ENCODE measurements around the gene PTGDR2. TPM values are rescaled to one million over a fixed set of nuclear protein-coding genes. Genes with fewer than 3 reads are reported as not detected.

PTGDR2 gene
- total RNA-seq (2014; rRNA removed; shearing (Covaris generic)): 0.19 TPM in 1 of 2 replicates, not detected in the other
- not detected in 2 replicates for total RNA-seq (2022)
- Bru-seq, nascent RNA: percentile 17 among the genes with signal in this experiment
- percentile 17 among the genes with signal in this experiment for BruChase-seq, experiment 1, labeled RNA remaining after a 6-hour chase
- BruChase-seq, experiment 2, labeled RNA remaining after a 2-hour chase: percentile 23 among the genes with signal in this experiment
- long read RNA-seq: 0 reads

DNA sequence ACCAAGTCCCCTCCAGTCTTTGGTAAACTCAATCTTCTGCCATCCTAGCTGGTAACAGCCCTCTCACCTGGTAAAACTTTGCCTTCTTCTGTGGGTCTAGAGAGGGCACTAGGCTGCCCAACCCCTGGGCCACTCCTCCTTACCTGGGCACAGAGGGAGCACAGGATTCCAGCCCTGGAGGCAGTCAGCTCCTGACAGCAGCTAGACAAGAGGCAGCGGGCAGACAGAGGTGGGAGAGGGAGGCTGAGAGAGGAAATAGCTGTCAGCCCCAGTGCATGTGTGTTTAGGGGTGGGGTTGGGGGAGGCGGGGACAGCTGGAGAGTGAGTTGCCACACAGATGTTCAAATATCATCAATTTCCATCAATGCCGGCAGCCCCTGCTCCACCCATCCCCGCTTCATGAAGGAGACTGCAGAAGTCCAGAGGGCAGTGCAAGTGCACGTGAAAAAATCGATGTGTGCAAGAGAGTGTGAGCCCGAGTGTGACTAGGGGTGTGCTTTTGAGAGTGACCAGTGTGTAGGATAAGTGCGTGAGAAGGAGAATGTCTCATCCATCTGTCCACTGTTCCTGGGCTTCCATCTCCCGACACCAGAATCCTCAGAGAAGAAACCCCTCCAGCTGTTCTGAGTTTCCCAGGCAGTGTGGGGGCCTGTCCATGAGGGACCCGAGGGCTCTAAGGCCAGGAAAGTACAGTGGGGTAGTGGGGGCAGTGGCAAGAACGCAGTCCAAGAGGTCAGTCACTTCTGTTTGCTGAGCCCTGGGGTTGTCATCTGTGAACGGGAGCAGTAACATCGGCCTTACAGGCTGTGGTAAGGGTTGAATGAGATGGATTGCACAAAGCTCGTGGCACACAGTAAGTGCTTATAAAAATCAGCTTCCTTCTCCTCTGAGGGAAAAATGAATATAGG, at the start of gene PTGDR2:
Gene PTGDR2 (minus strand): TSS at position 225 of the 908 bp plus-strand sequence. CDS start 2,228 bp downstream, outside the sequence.
- ChIA-PET CTCF (ENCODE audit: unreplicated experiment) (interaction anchor here (1.0 kb wide), 1 partner anchor 14 kb away, joined by 3 read pairs; no protein-coding TSS in a partner anchor), POLR2A (no interaction called here)
- no peaks in the 10 kb centered on the region for H3K9me2 ChIP-seq (ENCODE audit: insufficient read depth, low read length)
- peaks cover 10% of the 10 kb centered on the region for H3K4me1 ChIP-seq (ENCODE audit: insufficient read depth, low read length, poor library complexity, severe bottlenecking)
- peaks cover 25% of the 10 kb centered on the region for H3K36me3 ChIP-seq (ENCODE audit: insufficient read depth, low read length)
- no peaks in the 10 kb centered on the region for H4K20me1 ChIP-seq (ENCODE audit: insufficient read depth, low read length)
- TF ChIP-seq EZH2phosphoT487 (IDR thresholded peaks at IDR 0.05; ENCODE audit: borderline replicate concordance, low read depth, low read length): no peak
- DNase-seq (ENCODE audit: low spot score): no peak
- no peak within 1 kb of the TSS for H3K4me2 ChIP-seq (ENCODE audit: low read length)
- no peaks in the 10 kb centered on the region for H3K9me3 ChIP-seq (ENCODE audit: low read length)
- intact Hi-C loops (cut with micrococcal nuclease; ENCODE audit: unreplicated experiment): no loop called here
- H3K4me3 ChIP-seq (ENCODE audit: low read depth, low read length, poor library complexity, severe bottlenecking): no peak within 1 kb of the TSS
- no TSS peak for BruUV-seq (replicated peaks)
- H3K79me2 ChIP-seq (ENCODE audit: insufficient read depth, low read depth, low read length): no peaks in the 10 kb centered on the region
- H2AFZ ChIP-seq (ENCODE audit: low read length): no peak within 1 kb of the TSS
- H3K27ac ChIP-seq (ENCODE audit: low read depth, low read length, poor library complexity, severe bottlenecking): no peak within 1 kb of the TSS

DNA sequence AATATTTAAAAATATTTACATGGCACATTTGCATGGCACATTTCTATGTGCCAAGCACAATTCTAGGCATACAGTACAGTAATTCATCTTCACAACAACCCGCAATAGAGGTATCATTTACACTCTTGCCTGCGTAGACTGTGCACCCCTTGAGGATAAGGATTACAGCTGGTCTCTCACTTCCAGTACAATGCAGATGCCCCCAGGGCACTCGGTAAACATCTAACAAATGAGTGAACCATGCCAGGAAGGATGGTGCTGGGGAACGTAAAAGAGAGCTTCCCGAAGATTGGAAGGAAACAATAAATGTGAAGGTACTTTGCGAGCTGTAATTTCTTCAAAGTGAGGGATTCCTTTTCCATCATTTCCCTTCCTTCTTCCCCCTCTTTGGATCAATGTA, 49.3 kb upstream of the PTGDR2 start:
- Histone ChIP-seq H3K9me3 (ENCODE audit: low read length) (peaks cover 12% of the 10 kb centered on the region), H4K20me1 (ENCODE audit: insufficient read depth, low read length) (peaks cover 30% of the 10 kb centered on the region), H3K27ac (ENCODE audit: low read depth, low read length, poor library complexity, severe bottlenecking) (peak overlapping the region; percentile 87), H3K4me3 (ENCODE audit: low read depth, low read length, poor library complexity, severe bottlenecking) (peak overlapping the region; percentile 94), H3K4me1 (ENCODE audit: insufficient read depth, low read length, poor library complexity, severe bottlenecking) (peaks cover 30% of the 10 kb centered on the region), H3K9me2 (ENCODE audit: insufficient read depth, low read length) (no peaks in the 10 kb centered on the region), H3K79me2 (ENCODE audit: insufficient read depth, low read depth, low read length) (peaks cover 35% of the 10 kb centered on the region), H2AFZ (ENCODE audit: low read length) (no peak overlapping the region), H3K36me3 (ENCODE audit: insufficient read depth, low read length) (peaks cover 66% of the 10 kb centered on the region), H3K4me2 (ENCODE audit: low read length) (peak overlapping the region; percentile 98)
- BruUV-seq (replicated peaks): TSS peak; percentile 72
- DNase-seq (ENCODE audit: low spot score): no peak
- intact Hi-C loops (cut with micrococcal nuclease; ENCODE audit: unreplicated experiment): no loop called here
- CTCF ChIA-PET (ENCODE audit: unreplicated experiment): interaction anchor here (2.7 kb wide), 1 partner anchor 10 kb away, joined by 17 read pairs; the partner anchor contains the start of gene TMEM109
- POLR2A ChIA-PET: interaction anchor here (0.6 to 3.1 kb wide), 6 partner anchors 8 to 87 kb away, joined by 3 to 21 read pairs (median 4); partner anchors contain the start of gene TMEM109
- no peak for TF ChIP-seq EZH2phosphoT487 (IDR thresholded peaks at IDR 0.05; ENCODE audit: borderline replicate concordance, low read depth, low read length)
- TF ChIP-seq, protein P1, sequence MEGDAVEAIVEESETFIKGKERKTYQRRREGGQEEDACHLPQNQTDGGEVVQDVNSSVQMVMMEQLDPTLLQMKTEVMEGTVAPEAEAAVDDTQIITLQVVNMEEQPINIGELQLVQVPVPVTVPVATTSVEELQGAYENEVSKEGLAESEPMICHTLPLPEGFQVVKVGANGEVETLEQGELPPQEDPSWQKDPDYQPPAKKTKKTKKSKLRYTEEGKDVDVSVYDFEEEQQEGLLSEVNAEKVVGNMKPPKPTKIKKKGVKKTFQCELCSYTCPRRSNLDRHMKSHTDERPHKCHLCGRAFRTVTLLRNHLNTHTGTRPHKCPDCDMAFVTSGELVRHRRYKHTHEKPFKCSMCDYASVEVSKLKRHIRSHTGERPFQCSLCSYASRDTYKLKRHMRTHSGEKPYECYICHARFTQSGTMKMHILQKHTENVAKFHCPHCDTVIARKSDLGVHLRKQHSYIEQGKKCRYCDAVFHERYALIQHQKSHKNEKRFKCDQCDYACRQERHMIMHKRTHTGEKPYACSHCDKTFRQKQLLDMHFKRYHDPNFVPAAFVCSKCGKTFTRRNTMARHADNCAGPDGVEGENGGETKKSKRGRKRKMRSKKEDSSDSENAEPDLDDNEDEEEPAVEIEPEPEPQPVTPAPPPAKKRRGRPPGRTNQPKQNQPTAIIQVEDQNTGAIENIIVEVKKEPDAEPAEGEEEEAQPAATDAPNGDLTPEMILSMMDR (conservative IDR thresholded peaks at IDR 0.05; ENCODE audit: low read length): no peak

DNA sequence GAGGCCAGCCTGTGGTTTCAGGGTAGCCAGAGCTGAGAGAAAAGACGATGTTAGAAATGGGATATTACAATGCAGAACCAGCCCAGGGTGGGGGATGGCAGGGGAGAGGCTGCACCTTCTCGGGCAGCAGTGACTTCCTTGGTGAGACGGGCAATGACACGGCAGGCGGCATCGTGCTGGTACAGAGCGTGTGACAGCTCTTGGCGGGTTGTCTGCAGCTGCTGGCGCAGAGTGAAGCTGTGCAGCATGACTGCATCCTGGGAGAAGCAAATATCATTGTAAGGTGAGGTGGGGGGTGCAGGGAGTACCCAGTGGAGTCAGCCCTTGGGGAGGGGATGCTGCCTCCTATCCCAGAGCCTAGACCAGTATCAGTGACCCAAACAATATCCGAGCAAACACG, 46.9 kb upstream of the PTGDR2 start:
- TF ChIP-seq, protein P1 (conservative IDR thresholded peaks at IDR 0.05; ENCODE audit: low read length): no peak
- TF ChIP-seq EZH2phosphoT487 (IDR thresholded peaks at IDR 0.05; ENCODE audit: borderline replicate concordance, low read depth, low read length): no peak
- Histone ChIP-seq H3K4me2 (ENCODE audit: low read length) (no peak overlapping the region), H3K79me2 (ENCODE audit: insufficient read depth, low read depth, low read length) (peaks cover 35% of the 10 kb centered on the region), H3K9me3 (ENCODE audit: low read length) (no peaks in the 10 kb centered on the region), H3K27ac (ENCODE audit: low read depth, low read length, poor library complexity, severe bottlenecking) (no peak overlapping the region), H3K4me3 (ENCODE audit: low read depth, low read length, poor library complexity, severe bottlenecking) (no peak overlapping the region), H4K20me1 (ENCODE audit: insufficient read depth, low read length) (peaks cover 30% of the 10 kb centered on the region), H3K4me1 (ENCODE audit: insufficient read depth, low read length, poor library complexity, severe bottlenecking) (peaks cover 23% of the 10 kb centered on the region), H3K36me3 (ENCODE audit: insufficient read depth, low read length) (peaks cover 84% of the 10 kb centered on the region), H2AFZ (ENCODE audit: low read length) (no peak overlapping the region), H3K9me2 (ENCODE audit: insufficient read depth, low read length) (no peaks in the 10 kb centered on the region)
- intact Hi-C loops (cut with micrococcal nuclease; ENCODE audit: unreplicated experiment): no loop called here
- BruUV-seq (replicated peaks): no TSS peak
- ChIA-PET POLR2A (interaction anchor here (1.1 to 3.1 kb wide), 2 partner anchors 12 to 433 kb away, joined by 3 to 21 read pairs; partner anchors contain the start of gene TMEM109), CTCF (ENCODE audit: unreplicated experiment) (no interaction called here)
- DNase-seq (ENCODE audit: low spot score): no peak
